Activated CD8-positive, alpha-beta T cell treated with anti-CD3 and anti-CD28 coated beads for 36 hours (primary cell): ENCODE data around the gene RRM1. TPM values are rescaled to one million over a fixed set of nuclear protein-coding genes. Genes with fewer than 3 reads are reported as not detected.

Experiments
- ATAC-seq: fragments of 200-7000 bp; cut with Tn5 transposase; one replicate; pipeline ENCODE4 v1.10.0; 2021; ENCODE audit warnings: mild to moderate bottlenecking, moderate library complexity
- CTCF ChIA-PET: fragments of 350-600 bp; sonication (Branson Sonifier 250); formaldehyde crosslinking; loops from one replicate; lab custom pipeline; 2021; ENCODE audit warnings: antibody characterized with exemption; lab: Charles Lee
- POLR2A ChIA-PET: fragments of 350-600 bp; sonication (Branson Sonifier 250); formaldehyde crosslinking; loops from one replicate; lab custom pipeline; 2021; ENCODE audit warnings: antibody characterized with exemption; lab: Charles Lee
- DNase-seq: peaks from one replicate; pipeline ENCODE4 v3.0.0-alpha.2; 2020
- H3K27ac Mint-ChIP-seq: one replicate; pipeline ENCODE4 v1.8.0; 2021; ENCODE audit warnings: mild to moderate bottlenecking, mixed read lengths
- H3K27me3 Mint-ChIP-seq: one replicate; pipeline ENCODE4 v1.8.0; 2021; ENCODE audit warnings: mixed read lengths
- H3K36me3 Mint-ChIP-seq: one replicate; pipeline ENCODE4 v1.8.0; 2021; ENCODE audit warnings: low read depth, mixed read lengths
- H3K4me1 Mint-ChIP-seq: one replicate; pipeline ENCODE4 v1.8.0; 2021; ENCODE audit warnings: low read depth, mixed read lengths
- H3K4me3 Mint-ChIP-seq: one replicate; pipeline ENCODE4 v1.8.0; 2021; ENCODE audit warnings: mild to moderate bottlenecking, moderate library complexity, mixed read lengths
- H3K9me3 Mint-ChIP-seq: one replicate; pipeline ENCODE4 v1.8.0; 2021; ENCODE audit warnings: mixed read lengths
- intact Hi-C: fragments of 100-400 bp; cut with micrococcal nuclease; formaldehyde crosslinking; loops from one replicate; pipeline ENCODE4 v1.10.0; 2022
- total RNA-seq, 2 experiments: library from RNA; stranded (reverse); gene quantifications; one replicate each; pipeline ENCODE4 v1.2.3, GENCODE V29; 2021
- TF ChIP-seq, protein P1 (sequence below): fragments of 200-600 bp; IDR thresholded peaks from one replicate; pipeline ENCODE4 v1.8.0; 2022; ENCODE audit warnings: antibody characterized with exemption, mild to moderate bottlenecking

Gene RRM1
- total RNA-seq, 2 experiments from 2014 or later = 192 to 194 TPM

DNA sequence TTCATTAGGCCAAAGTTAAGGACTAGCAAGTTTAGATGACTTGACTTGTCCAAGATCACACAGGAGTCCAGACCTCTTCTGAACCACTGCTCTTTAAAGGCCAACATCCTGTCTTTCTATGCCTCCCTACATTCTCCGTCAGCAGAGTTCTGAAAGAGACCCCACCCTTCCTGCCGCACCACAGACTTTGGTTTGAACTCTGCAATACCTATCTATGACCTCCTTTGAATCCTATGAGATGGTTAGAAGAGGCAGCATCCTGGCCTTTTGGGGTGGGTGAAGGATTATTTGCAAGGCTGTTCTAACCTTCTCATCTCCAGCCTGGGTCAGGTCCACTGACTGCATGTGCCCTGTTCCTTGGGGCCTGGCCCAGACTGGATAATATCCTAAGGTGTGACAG lies 4.3 kb upstream of the RRM1 start:
- intact Hi-C loops = loop anchor here (5.0 kb wide), 1 partner anchor 248 kb away; the partner anchor contains the start of gene RHOG
- H3K27ac Mint-ChIP-seq = peak overlapping the region; percentile 84
- TF ChIP-seq, protein P1, sequence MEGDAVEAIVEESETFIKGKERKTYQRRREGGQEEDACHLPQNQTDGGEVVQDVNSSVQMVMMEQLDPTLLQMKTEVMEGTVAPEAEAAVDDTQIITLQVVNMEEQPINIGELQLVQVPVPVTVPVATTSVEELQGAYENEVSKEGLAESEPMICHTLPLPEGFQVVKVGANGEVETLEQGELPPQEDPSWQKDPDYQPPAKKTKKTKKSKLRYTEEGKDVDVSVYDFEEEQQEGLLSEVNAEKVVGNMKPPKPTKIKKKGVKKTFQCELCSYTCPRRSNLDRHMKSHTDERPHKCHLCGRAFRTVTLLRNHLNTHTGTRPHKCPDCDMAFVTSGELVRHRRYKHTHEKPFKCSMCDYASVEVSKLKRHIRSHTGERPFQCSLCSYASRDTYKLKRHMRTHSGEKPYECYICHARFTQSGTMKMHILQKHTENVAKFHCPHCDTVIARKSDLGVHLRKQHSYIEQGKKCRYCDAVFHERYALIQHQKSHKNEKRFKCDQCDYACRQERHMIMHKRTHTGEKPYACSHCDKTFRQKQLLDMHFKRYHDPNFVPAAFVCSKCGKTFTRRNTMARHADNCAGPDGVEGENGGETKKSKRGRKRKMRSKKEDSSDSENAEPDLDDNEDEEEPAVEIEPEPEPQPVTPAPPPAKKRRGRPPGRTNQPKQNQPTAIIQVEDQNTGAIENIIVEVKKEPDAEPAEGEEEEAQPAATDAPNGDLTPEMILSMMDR = no peak
- ChIA-PET POLR2A (no interaction called here), CTCF (interaction anchor here (1.0 to 7.2 kb wide), 4 partner anchors 10 to 241 kb away, joined by 3 to 59 read pairs (median 4); no protein-coding TSS in a partner anchor)
- H3K27me3 Mint-ChIP-seq = no peaks in the 10 kb centered on the region
- H3K4me3 Mint-ChIP-seq = no peak overlapping the region
- peak; percentile 46 for DNase-seq
- H3K9me3 Mint-ChIP-seq = no peaks in the 10 kb centered on the region
- ATAC-seq = peak; percentile 10
- H3K4me1 Mint-ChIP-seq = peaks cover 55% of the 10 kb centered on the region
- peaks cover 49% of the 10 kb centered on the region for H3K36me3 Mint-ChIP-seq

DNA sequence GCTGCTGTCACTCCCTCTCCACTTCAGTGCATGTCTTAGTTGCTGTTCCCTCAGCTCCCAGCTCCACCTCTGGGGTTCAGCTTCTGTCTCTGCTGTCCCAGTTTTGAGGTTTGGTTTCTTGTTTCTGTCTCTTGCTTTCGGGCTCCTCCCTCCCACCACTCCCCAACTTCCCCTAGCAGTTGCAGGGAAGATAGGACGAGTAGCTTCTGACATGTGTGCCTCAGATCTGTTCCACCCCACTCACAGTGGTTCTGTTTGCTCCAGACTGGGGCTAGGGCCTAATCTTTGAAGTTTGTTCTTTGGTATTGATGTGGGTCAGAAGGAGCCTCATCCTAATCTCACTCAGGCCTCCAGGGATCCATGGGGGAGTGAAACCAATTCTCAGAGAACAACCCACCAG lies 2.6 kb upstream of the RRM1 start:
- H3K9me3 Mint-ChIP-seq = no peaks in the 10 kb centered on the region
- TF ChIP-seq, protein P1 = no peak
- intact Hi-C loops = loop anchor here (5.0 kb wide), 1 partner anchor 250 kb away; the partner anchor contains the start of gene RHOG

DNA sequence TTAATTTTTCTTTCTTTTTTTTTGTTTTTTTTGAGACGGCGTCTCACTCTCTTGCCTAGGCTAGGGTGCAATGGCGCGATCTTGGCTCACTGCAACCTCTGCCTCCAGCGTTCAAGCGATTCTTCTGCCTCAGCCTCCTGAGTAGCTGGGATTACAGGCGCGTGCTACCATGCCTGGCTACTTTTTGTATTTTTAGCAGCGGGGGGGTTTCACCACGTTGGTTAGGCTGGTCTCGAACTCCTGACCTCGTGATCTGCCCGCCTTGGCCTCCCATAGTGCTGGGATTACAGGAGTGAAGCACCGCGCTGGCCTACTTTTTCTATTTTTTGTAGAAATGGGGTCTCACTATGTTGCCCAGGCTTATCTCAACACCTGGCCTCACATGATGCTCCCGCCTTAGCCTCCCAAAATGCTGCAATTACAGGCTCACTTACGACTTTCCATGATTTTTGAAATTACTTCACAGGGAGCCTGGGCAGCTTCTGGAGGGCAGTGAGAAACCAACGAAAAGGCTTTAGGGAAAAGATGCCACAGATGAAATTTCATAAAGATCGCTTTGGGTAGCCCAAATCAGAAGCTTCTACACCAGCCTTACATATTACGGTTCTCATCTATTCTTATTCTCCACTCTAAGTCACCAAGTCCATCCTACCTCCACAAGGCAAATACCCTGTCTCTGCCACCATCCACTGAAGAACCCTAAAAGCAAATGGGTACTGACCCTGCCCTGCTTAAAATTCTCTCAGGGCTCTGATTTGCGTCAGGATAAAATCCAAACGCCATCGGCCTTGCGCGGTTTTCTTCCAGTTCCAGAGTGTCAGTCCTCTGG lies 866 bp upstream of the RRM1 start:
- intact Hi-C loops = loop anchor here (5.0 kb wide), 1 partner anchor 251 kb away; the partner anchor contains the start of gene RHOG
- CTCF ChIA-PET = interaction anchor here (1.0 to 3.5 kb wide), 3 partner anchors 239 to 245 kb away, joined by 3 to 13 read pairs (median 3); partner anchors contain the start of gene STIM1
- DNase-seq (no peak), ATAC-seq (no peak)
- Mint-ChIP-seq H3K27ac (peak overlapping the region; percentile 97), H3K27me3 (no peaks in the 10 kb centered on the region), H3K4me1 (peaks cover 65% of the 10 kb centered on the region), H3K4me3 (peak overlapping the region; percentile 94), H3K36me3 (peaks cover 44% of the 10 kb centered on the region), H3K9me3 (no peaks in the 10 kb centered on the region)
- TF ChIP-seq, protein P1 = no peak
- POLR2A ChIA-PET = interaction anchor here (0.7 to 1.2 kb wide), 4 partner anchors 11 to 256 kb away, joined by 3 read pairs; no protein-coding TSS in a partner anchor

More for the DNA sequence above, 2.6 kb upstream of the RRM1 start:
- peak; percentile 10 for DNase-seq
- peaks cover 62% of the 10 kb centered on the region for H3K4me1 Mint-ChIP-seq
- ChIA-PET POLR2A (interaction anchor here (1.0 kb wide), 2 partner anchors 238 to 250 kb away, joined by 3 read pairs; no protein-coding TSS in a partner anchor), CTCF (interaction anchor here (1.1 kb wide), 2 partner anchors 19 to 243 kb away, joined by 3 to 4 read pairs; no protein-coding TSS in a partner anchor)
- H3K36me3 Mint-ChIP-seq = peaks cover 50% of the 10 kb centered on the region
- H3K27me3 Mint-ChIP-seq = no peaks in the 10 kb centered on the region
- ATAC-seq = no peak
- H3K27ac Mint-ChIP-seq = peak overlapping the region; percentile 85
- no peak overlapping the region for H3K4me3 Mint-ChIP-seq

DNA sequence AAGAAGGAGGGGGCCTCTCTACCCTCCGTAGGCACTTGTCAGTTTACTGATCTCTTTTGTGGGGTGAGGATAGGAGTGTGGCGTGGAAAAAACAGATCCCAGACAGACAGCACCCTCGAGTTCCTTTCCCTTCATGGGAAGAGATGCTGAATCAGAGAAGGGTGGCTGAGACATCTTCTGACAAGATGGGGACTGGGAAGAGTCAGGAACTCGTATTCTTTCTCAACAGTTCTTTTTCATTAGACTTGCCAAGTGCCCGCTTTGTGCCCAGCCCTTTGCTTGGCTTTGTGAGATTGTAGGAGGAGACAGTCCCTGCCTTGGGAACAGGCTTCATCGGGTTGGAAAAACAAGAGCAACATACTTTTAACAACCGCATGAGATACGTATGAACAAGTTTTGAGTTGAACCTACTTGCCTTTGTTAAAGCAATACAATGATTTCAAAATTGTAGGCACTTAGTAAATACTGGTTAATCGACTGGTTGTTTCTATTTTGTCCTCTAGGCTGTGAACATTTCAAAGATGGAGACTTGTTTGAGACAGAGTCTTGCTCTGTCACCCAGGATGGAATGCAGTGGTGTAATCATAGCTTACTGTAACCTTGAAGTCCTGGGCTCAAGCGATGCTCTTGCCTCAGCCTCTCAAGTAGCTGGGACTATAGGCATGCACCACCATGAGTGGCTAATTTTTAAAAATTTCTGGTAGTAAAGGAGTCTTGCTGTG lies 1.1 kb downstream of the RRM1 start:
- peak overlapping the region; percentile 97 for H3K27ac Mint-ChIP-seq
- POLR2A ChIA-PET = interaction anchor here (0.6 to 1.9 kb wide), 4 partner anchors 9 to 518 kb away, joined by 3 to 8 read pairs (median 3); no protein-coding TSS in a partner anchor
- no peak for ATAC-seq
- peaks cover 45% of the 10 kb centered on the region for H3K36me3 Mint-ChIP-seq
- peak overlapping the region; percentile 94 for H3K4me3 Mint-ChIP-seq
- TF ChIP-seq, protein P1 = no peak
- H3K27me3 Mint-ChIP-seq = no peaks in the 10 kb centered on the region
- no peak for DNase-seq
- CTCF ChIA-PET = interaction anchor here (1.0 to 3.5 kb wide), 4 partner anchors 12 to 246 kb away, joined by 3 to 13 read pairs (median 3); partner anchors contain the start of gene STIM1
- no peaks in the 10 kb centered on the region for H3K9me3 Mint-ChIP-seq
- intact Hi-C loops = no loop called here
- H3K4me1 Mint-ChIP-seq = peaks cover 64% of the 10 kb centered on the region
